Tibial nerve (tissue), 4 donors: ENCODE data around the gene KRT85.

Source experiments
- EP300 ChIP-seq, 2 donors: sonication (generic); formaldehyde crosslinking; IDR thresholded peaks; one replicate each; pipeline ENCODE4 v1.6.1; 2017; ENCODE audit warnings: antibody characterized with exemption in 2 of 2, mild to moderate bottlenecking in 1 of 2
- POLR2A ChIP-seq, 2 donors: fragments of 450-650 bp; IDR thresholded peaks; one replicate each; pipeline ENCODE4 v1.6.1; 2017; ENCODE audit warnings: antibody characterized with exemption in 2 of 2, mild to moderate bottlenecking in 2 of 2, moderate library complexity in 2 of 2
- TF ChIP-seq, protein P1 (sequence below), 5 experiments: fragments of 200-600 bp in 3 of 5; fragments of 450-650 bp in 2 of 5; sonication (generic) in 3 of 5; IDR thresholded peaks; one replicate each; pipeline ENCODE4 v1.5.1; 2016 to 2019; ENCODE audit warnings: antibody characterized with exemption in 5 of 5, mild to moderate bottlenecking in 3 of 5, moderate library complexity in 2 of 5

DNA sequence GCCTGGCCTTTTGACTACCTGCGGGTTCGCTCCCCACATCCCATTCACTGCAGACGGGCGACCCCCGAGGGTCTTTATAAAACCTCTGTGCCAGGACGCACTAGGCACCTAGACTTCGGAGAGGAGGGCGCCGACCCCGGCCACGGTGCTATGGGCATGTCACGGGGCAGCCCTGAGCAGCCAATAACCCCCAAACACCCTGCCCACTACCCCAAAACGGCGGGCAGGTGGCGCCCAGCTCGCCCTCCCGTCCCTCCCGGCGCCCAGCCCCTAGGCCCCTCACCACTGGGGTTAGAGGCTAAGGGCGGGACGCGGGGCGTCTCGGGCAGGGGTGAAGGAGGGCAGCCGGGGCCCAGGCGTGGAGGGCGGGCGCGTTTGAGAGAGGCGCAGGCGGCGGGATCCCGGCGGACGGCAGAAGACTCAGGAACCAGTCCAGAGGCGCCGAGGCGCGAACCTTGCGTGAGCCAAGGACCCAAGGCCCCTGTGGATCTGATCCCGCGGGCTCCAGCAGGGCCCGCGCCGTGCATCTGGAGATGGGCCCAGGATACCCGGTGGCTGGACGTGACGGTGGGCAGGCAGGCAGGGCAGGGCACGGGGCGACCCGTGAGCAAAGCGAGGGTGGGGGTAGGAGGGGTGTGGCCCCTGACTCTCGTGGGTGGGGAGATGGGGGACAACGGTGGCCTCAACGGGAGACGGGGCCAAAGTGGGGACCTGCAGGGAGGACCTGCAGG lies 11.1 kb downstream of the KRT85 start:
- TF ChIP-seq, protein P1, sequence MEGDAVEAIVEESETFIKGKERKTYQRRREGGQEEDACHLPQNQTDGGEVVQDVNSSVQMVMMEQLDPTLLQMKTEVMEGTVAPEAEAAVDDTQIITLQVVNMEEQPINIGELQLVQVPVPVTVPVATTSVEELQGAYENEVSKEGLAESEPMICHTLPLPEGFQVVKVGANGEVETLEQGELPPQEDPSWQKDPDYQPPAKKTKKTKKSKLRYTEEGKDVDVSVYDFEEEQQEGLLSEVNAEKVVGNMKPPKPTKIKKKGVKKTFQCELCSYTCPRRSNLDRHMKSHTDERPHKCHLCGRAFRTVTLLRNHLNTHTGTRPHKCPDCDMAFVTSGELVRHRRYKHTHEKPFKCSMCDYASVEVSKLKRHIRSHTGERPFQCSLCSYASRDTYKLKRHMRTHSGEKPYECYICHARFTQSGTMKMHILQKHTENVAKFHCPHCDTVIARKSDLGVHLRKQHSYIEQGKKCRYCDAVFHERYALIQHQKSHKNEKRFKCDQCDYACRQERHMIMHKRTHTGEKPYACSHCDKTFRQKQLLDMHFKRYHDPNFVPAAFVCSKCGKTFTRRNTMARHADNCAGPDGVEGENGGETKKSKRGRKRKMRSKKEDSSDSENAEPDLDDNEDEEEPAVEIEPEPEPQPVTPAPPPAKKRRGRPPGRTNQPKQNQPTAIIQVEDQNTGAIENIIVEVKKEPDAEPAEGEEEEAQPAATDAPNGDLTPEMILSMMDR (IDR thresholded peaks at IDR 0.05): no peak
- TF ChIP-seq EP300 (IDR thresholded peaks at IDR 0.05): no peak
- TF ChIP-seq POLR2A (IDR thresholded peaks at IDR 0.05): no peak
